OCI-LY1 (cell line): ENCODE data around the gene NABP1.

Experiments
- EZH2 ChIP-seq: fragments of 200-600 bp; sonication (generic), shearing (Covaris generic); IDR thresholded peaks from 2 replicates; pipeline ENCODE4 v1.8.0; 2017; ENCODE audit warnings: borderline replicate concordance, mixed run types, mild to moderate bottlenecking, antibody characterized with exemption, low read length, moderate library complexity, mixed read lengths
- TF ChIP-seq, protein P1 (sequence below): fragments of 200-600 bp; sonication (generic), shearing (Covaris generic); IDR thresholded peaks from 2 replicates; pipeline ENCODE4 v1.5.1; 2017; ENCODE audit warnings: mild to moderate bottlenecking, antibody characterized with exemption, low read length, moderate library complexity, mixed read lengths

DNA sequence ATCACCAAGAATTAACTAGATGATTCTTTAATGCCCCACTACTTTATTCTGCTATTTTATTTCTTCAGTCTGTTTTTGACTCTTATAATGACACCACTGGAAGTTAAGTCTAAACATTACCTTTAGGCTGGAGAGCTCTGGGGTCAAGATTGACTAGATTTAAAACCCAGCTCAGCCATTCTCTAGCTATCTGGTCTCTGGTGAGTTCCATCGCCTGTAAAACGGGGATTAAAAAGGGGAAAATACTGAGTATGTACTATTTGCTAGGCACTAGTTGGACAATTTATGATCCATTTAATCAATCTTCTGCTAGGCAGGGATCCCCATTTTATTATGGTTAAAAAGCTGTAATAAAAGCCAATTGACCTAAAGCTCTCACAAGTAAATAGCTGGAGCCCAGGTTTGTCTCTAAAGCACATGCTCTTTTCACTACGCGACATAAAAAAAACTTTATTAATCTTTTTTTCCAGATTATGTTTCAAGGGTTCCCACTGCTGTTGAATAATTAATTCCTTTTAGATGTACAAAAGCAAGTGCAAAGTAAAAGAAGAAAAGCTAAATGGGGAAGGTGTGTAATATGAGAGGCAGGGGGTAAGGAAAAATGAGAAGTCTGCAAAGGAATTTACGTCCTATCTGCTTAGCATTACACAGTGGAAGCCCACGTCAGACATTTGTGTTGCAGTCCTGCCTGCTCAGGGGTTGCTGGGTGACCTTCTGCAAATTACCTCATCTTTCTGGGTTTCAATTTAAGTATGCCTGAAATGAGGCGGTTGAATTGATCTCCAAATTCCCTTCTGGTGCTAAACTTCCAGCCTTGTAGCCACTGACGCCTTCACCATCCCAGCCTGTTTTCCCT is 918 bp upstream of the NABP1 start:
- TF ChIP-seq, protein P1, sequence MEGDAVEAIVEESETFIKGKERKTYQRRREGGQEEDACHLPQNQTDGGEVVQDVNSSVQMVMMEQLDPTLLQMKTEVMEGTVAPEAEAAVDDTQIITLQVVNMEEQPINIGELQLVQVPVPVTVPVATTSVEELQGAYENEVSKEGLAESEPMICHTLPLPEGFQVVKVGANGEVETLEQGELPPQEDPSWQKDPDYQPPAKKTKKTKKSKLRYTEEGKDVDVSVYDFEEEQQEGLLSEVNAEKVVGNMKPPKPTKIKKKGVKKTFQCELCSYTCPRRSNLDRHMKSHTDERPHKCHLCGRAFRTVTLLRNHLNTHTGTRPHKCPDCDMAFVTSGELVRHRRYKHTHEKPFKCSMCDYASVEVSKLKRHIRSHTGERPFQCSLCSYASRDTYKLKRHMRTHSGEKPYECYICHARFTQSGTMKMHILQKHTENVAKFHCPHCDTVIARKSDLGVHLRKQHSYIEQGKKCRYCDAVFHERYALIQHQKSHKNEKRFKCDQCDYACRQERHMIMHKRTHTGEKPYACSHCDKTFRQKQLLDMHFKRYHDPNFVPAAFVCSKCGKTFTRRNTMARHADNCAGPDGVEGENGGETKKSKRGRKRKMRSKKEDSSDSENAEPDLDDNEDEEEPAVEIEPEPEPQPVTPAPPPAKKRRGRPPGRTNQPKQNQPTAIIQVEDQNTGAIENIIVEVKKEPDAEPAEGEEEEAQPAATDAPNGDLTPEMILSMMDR: no peak
- TF ChIP-seq EZH2: no peak
